Thymus (tissue), 11 donors: Measurements from ENCODE around the gene ATAD5. TPM values are rescaled to one million over a fixed set of nuclear protein-coding genes. Genes with fewer than 3 reads are reported as not detected.
"Not testable (repeated sequence)": the region's sequence is repeated elsewhere in the genome, so short reads cannot be mapped to it uniquely, and the experiment has no call there.

Source experiments
- DNase-seq, 9 donors: peaks; one replicate each; pipeline ENCODE4 v3.0.0-alpha.2; 2013; ENCODE audit warnings: low spot score in 9 of 9, low read depth in 6 of 9, missing footprints in 1 of 9
- H3K27ac ChIP-seq, 2 donors: one replicate each; pipeline ENCODE4 v1.5.1; 2013; ENCODE audit warnings: control low read depth in 1 of 2, low read depth in 1 of 2, low read length in 1 of 2, mild to moderate bottlenecking in 1 of 2, moderate library complexity in 1 of 2
- H3K27me3 ChIP-seq, 2 donors: one replicate each; pipeline ENCODE4 v1.5.1; 2013; ENCODE audit warnings: low read length in 1 of 2; ENCODE audit not compliant: control insufficient read depth in 2 of 2, insufficient read depth in 1 of 2
- H3K36me3 ChIP-seq, 2 donors: one replicate each; pipeline ENCODE4 v1.5.1; 2013; ENCODE audit warnings: low read length in 1 of 2, mild to moderate bottlenecking in 1 of 2, moderate library complexity in 1 of 2; ENCODE audit not compliant: control insufficient read depth in 2 of 2, insufficient read depth in 2 of 2
- H3K4me1 ChIP-seq, 2 donors: one replicate each; pipeline ENCODE4 v1.5.1; 2013; ENCODE audit warnings: low read length in 2 of 2; ENCODE audit not compliant: control insufficient read depth in 2 of 2, insufficient read depth in 2 of 2
- H3K4me3 ChIP-seq, 2 donors: one replicate each; pipeline ENCODE4 v1.5.1; 2013; ENCODE audit warnings: low read length in 2 of 2, control low read depth in 1 of 2, mild to moderate bottlenecking in 1 of 2
- H3K9me3 ChIP-seq, 2 donors: one replicate each; pipeline ENCODE4 v1.5.1; 2013; ENCODE audit warnings: low read length in 1 of 2, mild to moderate bottlenecking in 1 of 2; ENCODE audit not compliant: control insufficient read depth in 2 of 2, insufficient read depth in 1 of 2
- WGBS: extraction: QIAGEN DNeasy Blood & Tissue Kit; methylation state at CpG from one replicate; pipeline ENCODE4 v1.1.7; 2013; 5-methylcytosine and 5-hydroxymethylcytosine counted together
- polyA plus RNA-seq: library from polyadenylated mRNA; stranded (reverse); fragments of 200-250 nt; gene quantifications from one replicate; pipeline ENCODE4 v1.2.3, GENCODE V29; 2013
- total RNA-seq: library from RNA; stranded (reverse); fragments of 120-200 nt; gene quantifications from one replicate; pipeline ENCODE4 v1.2.4, GENCODE V29; 2013
- donor health status: healthy.

The ATAD5 gene
- total and polyA plus RNA-seq, 2 donors, result 1.1 to 9.3 TPM

DNA sequence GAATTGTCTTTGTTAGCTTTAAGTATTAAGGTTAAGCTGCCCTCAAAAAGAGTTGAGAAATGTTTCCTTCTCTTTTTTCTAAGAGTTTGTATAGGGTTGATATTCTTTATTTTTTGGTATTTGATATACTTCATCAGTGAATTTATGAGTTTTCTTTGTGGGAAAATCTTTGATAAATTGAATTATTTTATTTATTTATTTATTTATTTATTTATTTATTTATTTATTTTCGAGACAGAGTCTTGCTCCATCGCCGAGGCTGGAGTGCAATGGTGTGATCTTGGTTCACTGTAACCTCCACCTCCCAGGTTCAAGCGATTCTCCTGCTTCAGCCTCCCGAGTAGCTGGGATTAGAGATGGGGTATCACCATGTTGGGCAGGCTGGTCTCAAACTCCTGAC is 54.4 kb downstream of the ATAD5 start:
- Histone ChIP-seq H3K27ac (no peak overlapping the region), H3K27me3 (no peaks in the 10 kb centered on the region), H3K9me3 (no peaks in the 10 kb centered on the region), H3K4me3 (no peak overlapping the region), H3K4me1 (no peaks in the 10 kb centered on the region), H3K36me3 (peaks cover 8 to 25% of the 10 kb centered on the region in 2 donors)
- DNase-seq, result no peak
- WGBS, result over 99% methylated on average over 5 of the region's 5 CpGs

GRCh38 chr17:30894236-30894635 is 62.5 kb downstream of the ATAD5 start:
- Histone ChIP-seq H3K4me1 (no peaks in the 10 kb centered on the region), H3K36me3 (peaks cover 25 to 43% of the 10 kb centered on the region in 2 donors), H3K27me3 (no peaks in the 10 kb centered on the region), H3K27ac (no peak overlapping the region), H3K4me3 (no peak overlapping the region), H3K9me3 (no peaks in the 10 kb centered on the region)
- 98% methylated on average over 3 of the region's 3 CpGs for WGBS
- no peak for DNase-seq

DNA sequence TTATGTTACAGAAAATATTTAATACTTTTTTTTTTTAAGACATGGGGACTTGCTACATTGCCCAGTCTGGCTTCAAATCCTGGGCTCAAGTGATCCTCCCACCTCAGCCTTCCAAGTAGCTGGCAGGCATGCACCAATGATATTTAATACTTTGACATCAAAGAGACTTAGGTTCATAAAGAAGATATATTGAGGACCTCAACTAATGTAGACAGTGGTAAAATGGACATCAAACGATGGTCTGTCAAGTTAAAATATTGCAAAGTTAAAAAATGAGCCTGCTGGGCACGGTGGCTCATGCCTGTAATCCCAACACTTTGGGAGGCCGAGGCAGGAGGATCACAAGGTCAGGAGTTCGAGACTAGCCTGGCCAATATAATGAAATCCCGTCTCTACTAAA is 65.5 kb downstream of the ATAD5 start:
- Histone ChIP-seq H3K4me3 (no peak overlapping the region), H3K27me3 (no peaks in the 10 kb centered on the region), H3K27ac (no peak overlapping the region), H3K9me3 (no peaks in the 10 kb centered on the region), H3K4me1 (no peaks in the 10 kb centered on the region), H3K36me3 (peaks cover 22 to 58% of the 10 kb centered on the region in 2 donors)
- WGBS, result 98% methylated on average over 5 of the region's 5 CpGs
- no peak for DNase-seq

DNA sequence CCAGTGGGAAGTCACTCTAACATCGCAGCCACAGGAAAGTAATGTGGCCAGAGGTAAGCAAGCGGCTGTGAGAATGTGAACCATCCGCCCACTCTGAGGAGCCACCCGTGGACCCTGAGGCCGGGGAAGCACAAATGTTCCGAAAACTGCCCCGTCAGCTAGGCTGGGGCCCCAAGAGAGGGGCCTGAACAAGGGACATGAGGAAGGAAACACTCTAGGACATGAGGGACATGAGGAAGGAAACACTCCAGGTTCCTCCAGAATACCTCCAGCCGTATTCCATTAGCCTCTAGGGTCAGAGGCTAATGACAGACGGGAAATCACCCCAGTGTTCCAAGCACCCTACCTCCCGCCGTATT is 74.0 kb downstream of the ATAD5 start:
- Histone ChIP-seq H3K27ac (peak overlapping the region; percentile 0 to 19), H3K4me3 (peak overlapping the region; percentile 86 to 92), H3K36me3 (peaks cover 0 to 21% of the 10 kb centered on the region in 2 donors), H3K27me3 (no peaks in the 10 kb centered on the region), H3K9me3 (no peaks in the 10 kb centered on the region), H3K4me1 (peaks cover 5 to 13% of the 10 kb centered on the region in 2 donors)
- 1% methylated on average over 11 of the region's 11 CpGs for WGBS
- DNase-seq, result peak in 7 of 9 donors; percentile 0 to 35 (median 9)

- peak; percentile 63 to 91 (median 75) for DNase-seq
- WGBS, result under 1% methylated on average over 47 of the region's 47 CpGs
- Histone ChIP-seq H3K9me3 (no peaks in the 10 kb centered on the region), H3K4me1 (peaks cover 5 to 13% of the 10 kb centered on the region in 2 donors), H3K27me3 (no peaks in the 10 kb centered on the region), H3K4me3 (peak within 1 kb of the TSS; percentile 86 to 92), H3K36me3 (peaks cover 0 to 16% of the 10 kb centered on the region in 2 donors), H3K27ac (peak within 1 kb of the TSS; percentile 67 to 75)
Measured at GRCh38 chr17:30906101-30906911, 74.5 kb downstream of the ATAD5 start, which contains the start of gene TEFM. Gene TEFM, minus strand, starts transcription at chr17:30906238. Its CDS starts 40 bp downstream, at chr17:30906198.

DNA sequence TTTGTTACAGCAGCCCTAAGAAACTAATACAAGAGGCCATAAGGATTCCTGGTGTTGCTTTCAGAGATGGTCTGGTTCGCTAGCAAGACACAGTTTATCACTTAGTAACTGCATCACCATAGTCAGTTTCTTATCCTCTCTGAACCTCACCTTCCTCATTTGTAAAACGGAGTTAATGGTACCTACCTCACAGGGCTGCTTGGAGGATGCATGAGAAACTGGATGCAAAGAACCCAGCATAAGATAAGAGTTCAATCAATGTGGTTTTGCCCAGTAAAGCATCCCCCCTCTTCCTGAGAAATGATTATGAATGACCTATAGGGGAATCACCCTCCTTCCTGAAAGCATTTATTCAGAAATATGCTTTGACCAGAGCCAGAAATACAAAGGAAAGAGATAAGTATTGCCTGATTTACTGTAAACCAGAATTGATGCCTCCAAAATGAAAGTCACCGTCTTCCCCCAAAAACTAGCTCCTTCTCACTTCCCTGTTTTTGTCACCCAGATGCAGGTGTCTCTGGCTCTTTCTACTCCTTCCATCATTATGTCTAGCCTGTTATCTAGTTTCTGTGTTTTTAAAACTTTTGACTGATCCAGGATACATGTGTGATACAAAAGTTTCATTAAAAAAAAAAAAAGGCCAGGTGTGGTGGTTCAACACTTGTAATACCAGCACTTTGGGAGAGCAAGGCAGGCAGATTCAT is 77.1 kb downstream of the ATAD5 start:
- WGBS, result 89% methylated on average over 3 of the region's 3 CpGs

DNA sequence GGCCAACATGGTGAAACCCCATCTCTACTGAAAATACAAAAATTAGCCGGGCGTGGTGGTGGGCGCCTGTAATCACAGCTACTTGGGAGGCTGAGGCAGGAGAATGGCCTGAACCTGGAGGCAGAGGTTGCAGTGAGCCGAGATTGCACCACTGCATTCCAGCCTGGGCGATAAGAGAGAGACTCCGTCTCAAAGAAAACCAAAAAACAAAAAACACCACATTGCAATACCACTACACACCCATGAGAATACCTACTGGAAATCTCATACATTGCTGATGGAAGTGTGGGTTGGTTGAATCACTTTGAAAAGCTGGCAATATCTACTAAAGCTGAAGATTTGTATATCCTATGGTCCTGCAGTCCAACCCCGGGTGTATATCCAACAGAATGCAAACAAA is 78.4 kb downstream of the ATAD5 start:
- H3K27me3 ChIP-seq, DNase-seq, H3K36me3 ChIP-seq, H3K4me3 ChIP-seq, H3K9me3 ChIP-seq, H3K27ac ChIP-seq: not testable (repeated sequence)
- WGBS, result 97% methylated on average over 7 of the region's 7 CpGs
- peaks cover 5 to 11% of the 10 kb centered on the region in 2 donors for H3K4me1 ChIP-seq

More for the DNA sequence above, 77.1 kb downstream of the ATAD5 start:
- Histone ChIP-seq H3K27ac (no peak overlapping the region), H3K27me3 (no peaks in the 10 kb centered on the region), H3K9me3 (no peaks in the 10 kb centered on the region), H3K4me3 (no peak overlapping the region), H3K36me3 (peaks cover 0 to 5% of the 10 kb centered on the region in 2 donors), H3K4me1 (peaks cover 5 to 13% of the 10 kb centered on the region in 2 donors)
- no peak for DNase-seq

DNA sequence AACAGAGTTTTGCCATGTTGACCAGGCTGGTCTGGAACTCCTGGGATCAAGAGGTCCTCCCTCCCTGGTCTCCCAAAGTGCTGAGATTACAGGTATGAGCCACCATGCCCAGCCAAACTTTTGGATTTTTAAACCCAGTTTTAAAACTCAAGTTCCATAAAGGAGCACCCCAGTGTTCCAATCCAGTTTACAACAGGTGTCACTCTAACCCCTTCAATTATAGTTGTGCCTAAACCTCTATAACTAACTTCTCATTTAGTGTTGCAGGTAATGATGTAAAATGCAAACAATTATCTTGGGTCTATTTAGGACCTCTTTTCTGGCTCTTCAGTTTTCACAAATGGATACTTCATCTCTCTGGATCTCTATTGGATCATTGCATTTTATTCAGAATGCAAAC is 82.2 kb downstream of the ATAD5 start:
- Histone ChIP-seq H3K4me1 (no peaks in the 10 kb centered on the region), H3K27ac (no peak overlapping the region), H3K27me3 (peaks cover 0 to 9% of the 10 kb centered on the region in 2 donors), H3K36me3 (no peaks in the 10 kb centered on the region), H3K4me3 (no peak overlapping the region), H3K9me3 (no peaks in the 10 kb centered on the region)
- no peak for DNase-seq
